Left lung (tissue), 10 donors: Measurements from ENCODE around the gene SPATA19. TPM values are rescaled to one million over a fixed set of nuclear protein-coding genes. Genes with fewer than 3 reads are reported as not detected.

ENCODE experiments used
- ATAC-seq: fragments of 200-7000 bp; cut with Tn5 transposase; one replicate; pipeline ENCODE4 v1.9.1; 2020; ENCODE audit warnings: moderate library complexity
- DNase-seq, 4 donors: peaks; one replicate each; pipeline ENCODE4 v3.0.0-alpha.2; 2013 to 2020
- H3K27ac ChIP-seq, 2 donors: fragments of 200-600 bp; sonication (generic) in 1 of 2; one replicate each; pipeline versions ENCODE4 v1.5.0 to v1.8.0; 2020 to 2021
- H3K27me3 ChIP-seq, 2 donors: fragments of 200-600 bp; sonication (generic) in 1 of 2; one replicate each; pipeline versions ENCODE4 v1.5.0 to v1.8.0; 2020 to 2021
- H3K36me3 ChIP-seq, 2 donors: fragments of 200-600 bp; sonication (generic) in 1 of 2; one replicate each; pipeline versions ENCODE4 v1.5.0 to v1.8.0; 2020 to 2021
- H3K4me1 ChIP-seq, 2 donors: fragments of 200-600 bp; one replicate each; pipeline ENCODE4 v1.8.0; 2021
- H3K4me3 ChIP-seq, 2 donors: fragments of 200-600 bp; sonication (generic) in 1 of 2; one replicate each; pipeline versions ENCODE4 v1.5.0 to v1.8.0; 2020 to 2021; ENCODE audit warnings: mild to moderate bottlenecking in 1 of 2
- H3K9me3 ChIP-seq, 2 donors: fragments of 200-600 bp; sonication (generic) in 1 of 2; one replicate each; pipeline versions ENCODE4 v1.5.0 to v1.8.0; 2020 to 2021
- intact Hi-C, 2 donors: fragments of 100-400 bp; cut with DNase I; formaldehyde crosslinking; loops; one replicate each; pipeline versions ENCODE4 v1.11.2 to v1.14.2; 2022
- polyA plus RNA-seq, 6 donors: library from polyadenylated mRNA; unstranded; fragments of 120-200 nt; gene quantifications; one replicate each; pipeline ENCODE4 v1.2.1, GENCODE V29; 2013; ENCODE audit not compliant: insufficient read length in 6 of 6
- total RNA-seq, 2 donors: library from RNA; stranded (reverse); fragmentation: NEBNext Ultra II Directional; extraction: Animal tissue kit (Norgen Biotek cat#: 25700); gene quantifications; one replicate each; pipeline ENCODE4 v1.2.1, GENCODE V29; 2021
- TF ChIP-seq, protein P1 (sequence below), 2 donors: fragments of 200-600 bp; sonication (generic) in 1 of 2; IDR thresholded peaks; one replicate each; pipeline versions ENCODE4 v1.5.0 to v1.8.0; 2021; ENCODE audit warnings: antibody characterized with exemption in 2 of 2
- donor health status: DM: no; HTN: yes; CAD: no.
- donor health status: DM: no; HTN: no; CAD: no.

The SPATA19 gene
- total and polyA plus RNA-seq, 8 donors = not detected

DNA sequence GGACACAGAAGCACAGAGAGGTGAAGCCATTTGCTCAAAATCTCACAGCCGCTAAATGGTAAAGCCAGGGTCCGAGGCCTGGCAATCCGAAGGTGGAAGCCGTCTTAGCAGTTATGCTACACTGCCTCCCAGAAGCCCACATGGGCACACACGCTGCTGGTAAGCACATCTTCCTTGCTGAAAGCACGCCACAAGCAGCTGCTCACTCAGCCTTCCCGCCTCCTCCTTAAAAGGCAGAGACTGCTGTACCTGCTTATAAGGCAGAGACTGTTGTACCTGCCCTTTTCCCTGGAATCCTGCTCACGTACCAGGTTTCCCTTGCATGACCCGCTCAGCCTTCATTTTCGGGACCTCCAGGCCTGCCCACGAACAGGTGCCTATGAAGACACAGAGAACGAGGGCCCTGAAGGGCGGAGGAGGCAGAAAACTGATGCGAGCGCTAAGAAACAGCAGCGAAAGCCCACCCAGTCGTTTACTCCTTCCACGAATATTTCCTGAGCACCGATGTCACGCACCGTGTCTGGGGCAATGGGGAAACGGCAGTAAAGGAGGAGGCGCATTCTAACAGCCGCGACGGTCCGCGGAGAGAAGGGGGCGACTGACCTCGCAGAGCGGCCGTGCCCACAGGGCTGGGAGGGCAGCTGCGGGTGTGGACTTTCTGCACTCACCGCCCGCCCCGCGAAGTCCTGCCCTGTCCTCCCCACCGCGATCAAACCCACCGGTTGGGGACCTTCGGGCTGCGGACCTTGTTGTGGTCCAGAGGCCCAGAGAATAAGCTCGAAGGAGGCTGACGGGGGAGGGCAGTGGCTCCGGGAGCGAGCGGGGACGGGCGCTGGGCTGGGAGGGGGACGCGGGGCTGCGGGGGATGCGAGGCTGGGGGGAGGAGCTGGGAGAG is 13.0 kb downstream of the SPATA19 start:
- DNase-seq = no peak
- TF ChIP-seq, protein P1, sequence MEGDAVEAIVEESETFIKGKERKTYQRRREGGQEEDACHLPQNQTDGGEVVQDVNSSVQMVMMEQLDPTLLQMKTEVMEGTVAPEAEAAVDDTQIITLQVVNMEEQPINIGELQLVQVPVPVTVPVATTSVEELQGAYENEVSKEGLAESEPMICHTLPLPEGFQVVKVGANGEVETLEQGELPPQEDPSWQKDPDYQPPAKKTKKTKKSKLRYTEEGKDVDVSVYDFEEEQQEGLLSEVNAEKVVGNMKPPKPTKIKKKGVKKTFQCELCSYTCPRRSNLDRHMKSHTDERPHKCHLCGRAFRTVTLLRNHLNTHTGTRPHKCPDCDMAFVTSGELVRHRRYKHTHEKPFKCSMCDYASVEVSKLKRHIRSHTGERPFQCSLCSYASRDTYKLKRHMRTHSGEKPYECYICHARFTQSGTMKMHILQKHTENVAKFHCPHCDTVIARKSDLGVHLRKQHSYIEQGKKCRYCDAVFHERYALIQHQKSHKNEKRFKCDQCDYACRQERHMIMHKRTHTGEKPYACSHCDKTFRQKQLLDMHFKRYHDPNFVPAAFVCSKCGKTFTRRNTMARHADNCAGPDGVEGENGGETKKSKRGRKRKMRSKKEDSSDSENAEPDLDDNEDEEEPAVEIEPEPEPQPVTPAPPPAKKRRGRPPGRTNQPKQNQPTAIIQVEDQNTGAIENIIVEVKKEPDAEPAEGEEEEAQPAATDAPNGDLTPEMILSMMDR (IDR thresholded peaks at IDR 0.05) = no peak

DNA sequence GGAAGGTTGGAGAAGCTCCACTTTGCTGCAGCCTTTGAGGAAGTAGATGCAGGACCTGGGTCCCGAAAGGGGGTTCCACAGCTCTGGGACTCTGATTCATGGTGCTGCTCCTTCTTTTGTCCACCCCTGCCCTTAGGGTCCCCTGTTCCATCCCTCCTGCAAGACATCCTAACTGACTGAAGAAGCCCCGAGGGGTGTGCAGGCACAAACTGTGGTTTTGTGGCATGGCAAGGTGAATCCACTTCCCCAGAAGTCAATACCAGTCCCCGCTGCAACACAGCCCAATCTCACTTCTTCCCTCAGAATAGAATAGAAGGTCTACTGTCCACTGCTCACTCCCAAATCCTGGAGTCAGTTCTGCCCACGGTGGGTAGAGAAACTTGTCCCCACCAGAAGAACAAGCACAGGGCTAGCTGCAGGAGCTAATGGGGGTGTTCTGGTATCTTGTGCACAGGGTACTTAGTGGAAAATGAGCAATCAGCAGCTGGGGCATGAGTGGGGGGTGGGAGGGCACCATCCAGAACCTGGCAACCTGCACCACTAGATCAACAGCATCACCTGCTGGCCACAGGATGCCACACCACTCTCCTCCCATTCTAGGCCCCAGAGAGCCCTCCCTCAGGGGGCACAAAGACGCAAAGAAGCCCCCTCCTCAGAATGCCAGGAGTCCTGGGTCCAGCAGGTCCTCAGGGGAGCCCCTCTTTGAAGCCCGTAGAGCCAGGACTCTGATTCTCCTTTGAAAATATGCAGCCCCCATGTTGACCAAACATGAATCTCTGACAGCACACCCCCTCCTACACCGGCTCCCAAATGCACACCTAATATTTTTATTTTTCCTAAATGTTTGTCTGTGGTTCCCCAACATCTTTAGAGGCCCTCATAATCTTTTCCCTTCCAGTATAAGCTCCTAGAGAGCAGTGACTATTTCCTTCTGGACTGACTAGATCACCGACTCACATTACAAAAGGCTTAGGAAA is 14.1 kb downstream of the SPATA19 start:
- DNase-seq = no peak

More for the DNA sequence above, 13.0 kb downstream of the SPATA19 start:
- H3K27ac ChIP-seq = no peak overlapping the region
- H3K9me3 ChIP-seq = peaks cover 0 to under 1% of the 10 kb centered on the region in 2 donors
- intact Hi-C loops = no loop called here
- no peak overlapping the region for H3K4me3 ChIP-seq
- H3K4me1 ChIP-seq = no peaks in the 10 kb centered on the region
- no peak for ATAC-seq
- no peaks in the 10 kb centered on the region for H3K27me3 ChIP-seq
- no peaks in the 10 kb centered on the region for H3K36me3 ChIP-seq

DNA sequence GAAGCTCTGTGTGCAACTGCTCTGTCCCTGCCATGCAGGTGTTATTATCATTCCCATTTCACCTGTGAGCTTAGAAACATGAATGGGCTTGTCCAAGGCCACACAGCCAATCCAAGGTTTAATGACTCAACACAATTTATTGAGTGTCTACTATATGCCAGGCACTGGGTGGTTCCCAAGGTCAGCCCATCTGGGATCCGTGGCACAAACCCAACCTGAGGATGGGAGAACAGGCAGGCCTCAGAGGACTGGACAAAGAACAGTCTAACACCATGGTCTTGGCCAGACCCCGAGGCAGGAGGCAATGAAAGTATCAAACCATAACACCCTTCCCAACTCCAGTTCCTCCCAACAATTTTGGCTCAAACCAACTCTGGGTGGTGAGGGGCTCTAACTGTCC is 15.7 kb downstream of the SPATA19 start:
- Histone ChIP-seq H3K27ac (no peak overlapping the region), H3K27me3 (no peaks in the 10 kb centered on the region), H3K4me1 (no peaks in the 10 kb centered on the region), H3K9me3 (no peaks in the 10 kb centered on the region), H3K4me3 (no peak overlapping the region), H3K36me3 (no peaks in the 10 kb centered on the region)
- ATAC-seq (no peak), DNase-seq (no peak)
- TF ChIP-seq, protein P1 (IDR thresholded peaks at IDR 0.05) = no peak
- intact Hi-C loops = loop anchor here in 1 of 2 donors (10.0 kb wide), 1 partner anchor 695 kb away; no protein-coding TSS in a partner anchor

More for the DNA sequence above, 14.1 kb downstream of the SPATA19 start:
- Histone ChIP-seq H3K4me1 (no peaks in the 10 kb centered on the region), H3K9me3 (no peaks in the 10 kb centered on the region), H3K36me3 (no peaks in the 10 kb centered on the region), H3K4me3 (no peak overlapping the region), H3K27ac (no peak overlapping the region), H3K27me3 (no peaks in the 10 kb centered on the region)
- TF ChIP-seq, protein P1 (IDR thresholded peaks at IDR 0.05) = no peak
- no peak for ATAC-seq
- intact Hi-C loops = no loop called here

DNA sequence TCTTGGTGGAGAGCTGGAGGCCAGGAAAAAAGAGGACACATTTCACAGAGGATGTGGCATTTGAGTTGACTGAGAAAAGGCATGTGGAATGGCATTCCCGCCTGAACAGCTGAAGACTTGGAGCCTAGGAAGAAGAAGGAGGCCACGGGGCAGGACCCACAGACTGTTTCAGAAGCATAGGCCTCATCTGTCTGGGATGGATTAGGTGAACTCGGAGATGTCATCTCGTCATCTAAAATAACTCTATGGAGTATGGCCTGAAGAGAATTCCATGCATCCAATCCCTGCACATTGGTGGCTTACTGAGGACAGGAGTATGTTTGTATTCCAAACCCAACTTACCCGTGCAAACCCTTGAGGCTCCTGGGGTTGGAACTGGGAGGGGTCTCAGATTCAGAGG is 16.4 kb downstream of the SPATA19 start:
- ATAC-seq (no peak), DNase-seq (no peak)
- H3K9me3 ChIP-seq = no peaks in the 10 kb centered on the region
- H3K27me3 ChIP-seq = no peaks in the 10 kb centered on the region
- H3K4me3 ChIP-seq = no peak overlapping the region
- H3K4me1 ChIP-seq = no peaks in the 10 kb centered on the region
- TF ChIP-seq, protein P1 (IDR thresholded peaks at IDR 0.05) = no peak
- H3K36me3 ChIP-seq = no peaks in the 10 kb centered on the region
- intact Hi-C loops = loop anchor here in 1 of 2 donors (10.0 kb wide), 1 partner anchor 694 kb away; no protein-coding TSS in a partner anchor
- H3K27ac ChIP-seq = no peak overlapping the region
